Activated T-helper 1 cell treated with anti-CD3 and anti-CD28 coated beads, Interleukin-12 subunit alpha, Interleukin-12 subunit beta, Interleukin-2, Interleukin-4 antibody, amounts not matched to agents 30 ng/mL and 10 ng/mL and 1 ng/mL, durations not matched to agents 14 hours and 24 hours and 36 hours (primary cell): Measurements from ENCODE around the gene C6orf52. TPM values are rescaled to one million over a fixed set of nuclear protein-coding genes. Genes with fewer than 3 reads are reported as not detected.

Experiments
- DNase-seq: peaks from one replicate; pipeline ENCODE4 v3.0.0; 2021; ENCODE audit warnings: low spot score
- H3K27ac Mint-ChIP-seq: one replicate; pipeline ENCODE4 v1.8.0; 2021; ENCODE audit warnings: mild to moderate bottlenecking, mixed read lengths
- H3K27me3 Mint-ChIP-seq: one replicate; pipeline ENCODE4 v1.8.0; 2022; ENCODE audit warnings: mild to moderate bottlenecking, moderate library complexity, mixed read lengths; ENCODE audit not compliant: insufficient read depth
- H3K36me3 Mint-ChIP-seq: one replicate; pipeline ENCODE4 v1.8.0; 2021; ENCODE audit warnings: low read depth, mixed read lengths
- H3K4me1 Mint-ChIP-seq: one replicate; pipeline ENCODE4 v1.8.0; 2021; ENCODE audit warnings: low read depth, mixed read lengths
- H3K4me3 Mint-ChIP-seq: one replicate; pipeline ENCODE4 v1.8.0; 2021; ENCODE audit warnings: mild to moderate bottlenecking, moderate library complexity, mixed read lengths
- H3K9me3 Mint-ChIP-seq: one replicate; pipeline ENCODE4 v1.8.0; 2021; ENCODE audit warnings: mixed read lengths
- intact Hi-C: fragments of 100-400 bp; cut with micrococcal nuclease; formaldehyde crosslinking; loops from one replicate; pipeline ENCODE4 v1.15.1; 2024
- total RNA-seq: library from RNA; stranded (reverse); gene quantifications from 2 replicates; pipeline ENCODE4 v1.2.3, GENCODE V29; 2022

C6orf52 gene
- total RNA-seq, 1 donor from 2014 or later: 3.6 TPM

DNA sequence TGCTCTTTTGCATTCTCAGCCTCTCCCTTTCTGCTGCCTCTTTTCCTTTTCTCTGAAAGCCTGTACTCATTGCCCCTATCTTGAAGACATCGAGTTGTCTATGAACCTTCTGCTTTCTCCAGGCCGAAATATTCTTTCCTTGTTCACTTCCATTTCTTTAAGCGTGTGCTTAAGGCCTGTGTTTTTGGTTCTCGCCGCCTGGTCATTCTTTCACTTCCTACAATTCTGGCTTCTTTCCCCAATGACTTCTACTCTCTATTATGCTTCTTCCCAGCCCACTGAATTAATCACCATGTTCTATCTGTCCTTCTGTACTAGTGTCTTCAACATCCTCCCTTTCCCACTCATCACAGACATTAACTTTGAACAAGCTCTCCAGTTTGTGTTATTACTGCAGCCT, 69.6 kb downstream of the C6orf52 start:
- Mint-ChIP-seq H3K9me3 (peaks cover 8% of the 10 kb centered on the region), H3K4me3 (no peak overlapping the region), H3K4me1 (no peaks in the 10 kb centered on the region), H3K36me3 (peaks cover 37% of the 10 kb centered on the region), H3K27me3 (no peaks in the 10 kb centered on the region), H3K27ac (no peak overlapping the region)
- DNase-seq: no peak
- intact Hi-C loops: no loop called here

DNA sequence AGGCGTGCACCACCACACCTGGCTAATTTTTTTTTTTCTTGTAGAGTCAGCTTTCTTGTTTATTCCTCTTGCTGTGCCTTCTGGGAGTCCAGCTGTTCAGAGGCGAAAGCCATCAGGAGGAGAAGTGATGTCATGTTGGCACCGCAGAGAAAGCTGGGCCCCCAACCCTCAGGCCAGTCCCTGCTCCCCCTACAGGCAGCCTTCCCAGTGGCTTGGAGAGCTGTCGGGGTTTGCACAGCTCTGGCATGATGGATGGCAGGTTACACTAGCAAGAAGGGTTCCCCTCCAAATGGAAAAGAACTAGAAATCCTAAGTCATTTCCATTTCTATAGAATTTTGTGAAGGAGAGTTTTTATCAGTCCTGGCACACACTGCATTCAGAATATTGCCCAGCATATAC, 72.6 kb downstream of the C6orf52 start:
- Mint-ChIP-seq H3K36me3 (peaks cover 32% of the 10 kb centered on the region), H3K4me3 (no peak overlapping the region), H3K4me1 (no peaks in the 10 kb centered on the region), H3K27me3 (no peaks in the 10 kb centered on the region), H3K27ac (no peak overlapping the region), H3K9me3 (peaks cover 8% of the 10 kb centered on the region)
- intact Hi-C loops: no loop called here
- no peak for DNase-seq

Other genes starting within 250 kb of the C6orf52 start
- 2.0 and 3.0 TPM in 2 replicates for gene GCNT2, start 173.3 kb downstream of the C6orf52 start, total RNA-seq
- gene PAK1IP1, start 356 bp upstream of the C6orf52 start, total RNA-seq: 35.3 and 37.4 TPM in 2 replicates
- gene TMEM14C, start 28.5 kb upstream of the C6orf52 start, total RNA-seq: 57.3 and 63.1 TPM in 2 replicates
- gene TMEM14B, start 53.2 kb upstream of the C6orf52 start, total RNA-seq: 82.1 and 83.7 TPM in 2 replicates
- 0.67 and 0.73 TPM in 2 replicates for gene MAK, start 143.9 kb upstream of the C6orf52 start, total RNA-seq
- gene GCM2, start 187.4 kb upstream of the C6orf52 start, total RNA-seq: not detected in 2 replicates
- not detected in 2 replicates for gene SYCP2L, start 192.4 kb upstream of the C6orf52 start, total RNA-seq